ENCODE results near the gene ABCB7.
"Not testable (repeated sequence)": the region's sequence is repeated elsewhere in the genome, so short reads cannot be mapped to it uniquely, and the experiment has no call there.

ABCB7 gene

GRCh38 chrX:75096331-75096730, 59.8 kb downstream of the ABCB7 start:
- no peak for DNase-seq (ENCODE audit: low read depth in 2 of 2)

- DNase-seq (ENCODE audit: low read depth in 2 of 2), result no peak
These were observed 69.3 kb downstream of the ABCB7 start for GRCh38 chrX:75086731-75087195.

GRCh38 chrX:75084757-75085156, 71.3 kb downstream of the ABCB7 start:
- no peak for DNase-seq (ENCODE audit: low read depth in 2 of 2)

- no peak for DNase-seq (ENCODE audit: low read depth in 2 of 2)
These were observed 79.7 kb downstream of the ABCB7 start for GRCh38 chrX:75076429-75076828.

- no peak for DNase-seq (ENCODE audit: low read depth in 2 of 2)
These were observed 81.6 kb downstream of the ABCB7 start for GRCh38 chrX:75074475-75074874.

- DNase-seq (ENCODE audit: low read depth in 2 of 2), result no peak
These were observed 84.7 kb downstream of the ABCB7 start for GRCh38 chrX:75071334-75071733.

- DNase-seq (ENCODE audit: low read depth in 2 of 2), result no peak
These were observed 88.2 kb downstream of the ABCB7 start for GRCh38 chrX:75067931-75068330.

- DNase-seq (ENCODE audit: low read depth in 2 of 2), result no peak
These were observed 94.4 kb downstream of the ABCB7 start for GRCh38 chrX:75061701-75062100.

- no peak for DNase-seq (ENCODE audit: low read depth in 2 of 2)
These were observed 105.0 kb downstream of the ABCB7 start for GRCh38 chrX:75051047-75051446.

- DNase-seq (ENCODE audit: low read depth in 2 of 2), result no peak
These were observed 110.7 kb downstream of the ABCB7 start for GRCh38 chrX:75045369-75045768.

- not testable (repeated sequence) for DNase-seq (ENCODE audit: low read depth in 2 of 2)
These were observed 111.9 kb downstream of the ABCB7 start for GRCh38 chrX:75044142-75044541.

- no peak for DNase-seq (ENCODE audit: low read depth in 2 of 2)
These were observed 117.2 kb downstream of the ABCB7 start for GRCh38 chrX:75038925-75039324.

Measured in fibroblast of skin of left quadriceps (primary cell).